HEK293 (cell line): ENCODE measurements around the gene BTBD18.

ENCODE experiments used
- AEBP2 ChIP-seq: fragments of 450-650 bp; formaldehyde crosslinking; IDR thresholded peaks from 2 replicates; pipeline ENCODE4 v1.5.1; 2016; ENCODE audit warnings: missing biosample characterization, missing genetic modification characterization, borderline replicate concordance
- EGR2 ChIP-seq: fragments of 450-650 bp; formaldehyde crosslinking; IDR thresholded peaks from 2 replicates; pipeline ENCODE4 v1.5.1; 2016; ENCODE audit warnings: low read depth, missing biosample characterization, missing genetic modification characterization
- GLIS1 ChIP-seq: fragments of 450-650 bp; formaldehyde crosslinking; IDR thresholded peaks from 2 replicates; pipeline ENCODE4 v1.5.1; 2016; ENCODE audit warnings: missing biosample characterization, missing genetic modification characterization
- HOXA7 ChIP-seq: sonication (generic); formaldehyde crosslinking; IDR thresholded peaks from 2 replicates; pipeline ENCODE4 v1.8.1; 2022; ENCODE audit warnings: missing genetic modification reagents, borderline replicate concordance
- HOXD13 ChIP-seq: sonication (generic); formaldehyde crosslinking; IDR thresholded peaks from 2 replicates; pipeline ENCODE4 v1.8.0; 2022; ENCODE audit warnings: missing genetic modification reagents, borderline replicate concordance
- IKZF3 ChIP-seq: fragments of 450-650 bp; IDR thresholded peaks from 2 replicates; pipeline ENCODE4 v1.5.0; 2018; ENCODE audit warnings: missing biosample characterization, mild to moderate bottlenecking, missing genetic modification characterization, moderate library complexity
- TCF7L2 ChIP-seq: IDR thresholded peaks from 2 replicates; pipeline ENCODE4 v1.6.1; 2011; ENCODE audit warnings: low read depth, mild to moderate bottlenecking, inconsistent platforms, low read length, moderate library complexity, borderline replicate concordance
- TRIM28 ChIP-seq: IDR thresholded peaks from 2 replicates; pipeline ENCODE4 v1.6.1; 2011; ENCODE audit warnings: low read length, control low read depth, borderline replicate concordance
- YY2 ChIP-seq: fragments of 450-650 bp; formaldehyde crosslinking; IDR thresholded peaks from 2 replicates; pipeline ENCODE4 v1.5.1; 2016; ENCODE audit warnings: missing biosample characterization, missing genetic modification characterization
- ZIC2 ChIP-seq: fragments of 450-650 bp; formaldehyde crosslinking; IDR thresholded peaks from 2 replicates; pipeline ENCODE4 v1.5.1; 2016; ENCODE audit warnings: missing biosample characterization, missing genetic modification characterization
- ZNF133 ChIP-seq: fragments of 450-650 bp; formaldehyde crosslinking; IDR thresholded peaks from 2 replicates; pipeline ENCODE4 v1.5.1; 2016; ENCODE audit warnings: missing biosample characterization, missing genetic modification characterization
- ZNF155 ChIP-seq: fragments of 450-650 bp; formaldehyde crosslinking; IDR thresholded peaks from 2 replicates; pipeline ENCODE4 v1.5.1; 2016; ENCODE audit warnings: missing biosample characterization, missing genetic modification characterization
- ZNF16 ChIP-seq: fragments of 450-650 bp; formaldehyde crosslinking; IDR thresholded peaks from 2 replicates; pipeline ENCODE4 v1.5.1; 2016; ENCODE audit warnings: low read depth, missing biosample characterization, missing genetic modification characterization
- ZNF211 ChIP-seq: fragments of 450-650 bp; formaldehyde crosslinking; IDR thresholded peaks from 2 replicates; pipeline ENCODE4 v1.5.1; 2016; ENCODE audit warnings: low read depth, missing biosample characterization, missing genetic modification characterization
- ZNF266 ChIP-seq: fragments of 450-650 bp; formaldehyde crosslinking; IDR thresholded peaks from 2 replicates; pipeline ENCODE4 v1.5.1; 2016; ENCODE audit warnings: missing biosample characterization, missing genetic modification characterization, low read depth
- ZNF302 ChIP-seq: fragments of 450-650 bp; formaldehyde crosslinking; IDR thresholded peaks from 2 replicates; pipeline ENCODE4 v1.5.1; 2016; ENCODE audit warnings: missing biosample characterization, missing genetic modification characterization, low read depth
- ZNF362 ChIP-seq: fragments of 450-650 bp; formaldehyde crosslinking; IDR thresholded peaks from 2 replicates; pipeline ENCODE4 v1.5.1; 2016; ENCODE audit warnings: missing biosample characterization, missing genetic modification characterization
- ZNF501 ChIP-seq: fragments of 450-650 bp; formaldehyde crosslinking; IDR thresholded peaks from 2 replicates; pipeline ENCODE4 v1.5.1; 2016; ENCODE audit warnings: missing biosample characterization, missing genetic modification characterization
- ZNF521 ChIP-seq: fragments of 450-650 bp; formaldehyde crosslinking; IDR thresholded peaks from 2 replicates; pipeline ENCODE4 v1.5.1; 2017; ENCODE audit warnings: missing biosample characterization, mild to moderate bottlenecking, missing genetic modification characterization
- ZNF530 ChIP-seq: fragments of 450-650 bp; formaldehyde crosslinking; IDR thresholded peaks from 2 replicates; pipeline ENCODE4 v1.5.1; 2016; ENCODE audit warnings: low read depth, missing biosample characterization, missing genetic modification characterization
- ZNF560 ChIP-seq: fragments of 450-650 bp; formaldehyde crosslinking; IDR thresholded peaks from 2 replicates; pipeline ENCODE4 v1.5.1; 2017; ENCODE audit warnings: missing biosample characterization, missing genetic modification characterization, borderline replicate concordance
- ZNF571 ChIP-seq: fragments of 450-650 bp; formaldehyde crosslinking; IDR thresholded peaks from 2 replicates; pipeline ENCODE4 v1.5.0; 2017; ENCODE audit warnings: missing biosample characterization, missing genetic modification characterization
- ZNF639 ChIP-seq: fragments of 450-650 bp; formaldehyde crosslinking; IDR thresholded peaks from 2 replicates; pipeline ENCODE4 v1.5.1; 2016; ENCODE audit warnings: missing biosample characterization, missing genetic modification characterization
- ZNF660 ChIP-seq: fragments of 450-650 bp; IDR thresholded peaks from 2 replicates; pipeline ENCODE4 v1.5.1; 2018; ENCODE audit warnings: missing biosample characterization, mild to moderate bottlenecking, missing genetic modification characterization
- ZNF768 ChIP-seq: fragments of 450-650 bp; formaldehyde crosslinking; IDR thresholded peaks from 2 replicates; pipeline ENCODE4 v1.5.1; 2018; ENCODE audit warnings: missing biosample characterization, mild to moderate bottlenecking, missing genetic modification characterization
- ZNF830 ChIP-seq: fragments of 450-650 bp; IDR thresholded peaks from 2 replicates; pipeline ENCODE4 v1.5.0; 2018; ENCODE audit warnings: missing biosample characterization, missing genetic modification characterization, low read depth, mild to moderate bottlenecking, moderate library complexity
- TF ChIP-seq, protein P1 (sequence below): fragments of 450-650 bp; formaldehyde crosslinking; IDR thresholded peaks from 2 replicates; pipeline ENCODE4 v1.5.1; 2016; ENCODE audit warnings: missing biosample characterization, missing genetic modification characterization, borderline replicate concordance
- TF ChIP-seq, protein P2 (sequence below): fragments of 450-650 bp; formaldehyde crosslinking; optimal IDR thresholded peaks from 2 replicates; pipeline ENCODE3; 2016; ENCODE audit warnings: missing biosample characterization, mild to moderate bottlenecking, missing genetic modification characterization
- TF ChIP-seq, protein P3 (sequence below): fragments of 450-650 bp; formaldehyde crosslinking; IDR thresholded peaks from 2 replicates; pipeline ENCODE4 v1.5.1; 2017; ENCODE audit warnings: missing biosample characterization, missing genetic modification characterization
- TF ChIP-seq, protein P4 (sequence below): fragments of 450-650 bp; formaldehyde crosslinking; IDR thresholded peaks from 2 replicates; pipeline ENCODE4 v1.5.1; 2016; ENCODE audit warnings: missing biosample characterization, missing genetic modification characterization

Gene BTBD18

GRCh38 chr11:57711414-57712255 is 40.0 kb downstream of the BTBD18 start, which contains the start of gene MED19 (continued):
- TF ChIP-seq ZNF768: no peak
- TF ChIP-seq ZNF501 (tag by site-specific recombination): 0 out of 2 replicates have a peak, but pooled peaks have one; percentile 26
- TF ChIP-seq ZNF530 (tag by site-specific recombination): no peak
- TF ChIP-seq ZNF133 (tag by site-specific recombination): no peak
- TF ChIP-seq EGR2: no peak
- TF ChIP-seq ZNF362 (tag by site-specific recombination): no peak
- 0 out of 2 replicates have a peak, but pooled peaks have one; percentile 6 for TF ChIP-seq TRIM28
- TF ChIP-seq TCF7L2: no peak
- TF ChIP-seq ZNF266 (tag by site-specific recombination): no peak
- TF ChIP-seq ZNF660 (tag by site-specific recombination): no peak
- TF ChIP-seq, protein P1, sequence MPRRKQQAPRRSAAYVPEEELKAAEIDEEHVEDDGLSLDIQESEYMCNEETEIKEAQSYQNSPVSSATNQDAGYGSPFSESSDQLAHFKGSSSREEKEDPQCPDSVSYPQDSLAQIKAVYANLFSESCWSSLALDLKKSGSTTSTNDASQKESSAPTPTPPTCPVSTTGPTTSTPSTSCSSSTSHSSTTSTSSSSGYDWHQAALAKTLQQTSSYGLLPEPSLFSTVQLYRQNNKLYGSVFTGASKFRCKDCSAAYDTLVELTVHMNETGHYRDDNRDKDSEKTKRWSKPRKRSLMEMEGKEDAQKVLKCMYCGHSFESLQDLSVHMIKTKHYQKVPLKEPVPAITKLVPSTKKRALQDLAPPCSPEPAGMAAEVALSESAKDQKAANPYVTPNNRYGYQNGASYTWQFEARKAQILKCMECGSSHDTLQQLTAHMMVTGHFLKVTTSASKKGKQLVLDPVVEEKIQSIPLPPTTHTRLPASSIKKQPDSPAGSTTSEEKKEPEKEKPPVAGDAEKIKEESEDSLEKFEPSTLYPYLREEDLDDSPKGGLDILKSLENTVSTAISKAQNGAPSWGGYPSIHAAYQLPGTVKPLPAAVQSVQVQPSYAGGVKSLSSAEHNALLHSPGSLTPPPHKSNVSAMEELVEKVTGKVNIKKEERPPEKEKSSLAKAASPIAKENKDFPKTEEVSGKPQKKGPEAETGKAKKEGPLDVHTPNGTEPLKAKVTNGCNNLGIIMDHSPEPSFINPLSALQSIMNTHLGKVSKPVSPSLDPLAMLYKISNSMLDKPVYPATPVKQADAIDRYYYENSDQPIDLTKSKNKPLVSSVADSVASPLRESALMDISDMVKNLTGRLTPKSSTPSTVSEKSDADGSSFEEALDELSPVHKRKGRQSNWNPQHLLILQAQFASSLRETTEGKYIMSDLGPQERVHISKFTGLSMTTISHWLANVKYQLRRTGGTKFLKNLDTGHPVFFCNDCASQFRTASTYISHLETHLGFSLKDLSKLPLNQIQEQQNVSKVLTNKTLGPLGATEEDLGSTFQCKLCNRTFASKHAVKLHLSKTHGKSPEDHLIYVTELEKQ (tag by site-specific recombination): no peak
- TF ChIP-seq HOXA7 (CRISPR knock-in tag): no peak
- TF ChIP-seq ZIC2 (tag by site-specific recombination): no peak
- no peak for TF ChIP-seq AEBP2 (tag by site-specific recombination)
- no peak for TF ChIP-seq ZNF571
- TF ChIP-seq, protein P2, sequence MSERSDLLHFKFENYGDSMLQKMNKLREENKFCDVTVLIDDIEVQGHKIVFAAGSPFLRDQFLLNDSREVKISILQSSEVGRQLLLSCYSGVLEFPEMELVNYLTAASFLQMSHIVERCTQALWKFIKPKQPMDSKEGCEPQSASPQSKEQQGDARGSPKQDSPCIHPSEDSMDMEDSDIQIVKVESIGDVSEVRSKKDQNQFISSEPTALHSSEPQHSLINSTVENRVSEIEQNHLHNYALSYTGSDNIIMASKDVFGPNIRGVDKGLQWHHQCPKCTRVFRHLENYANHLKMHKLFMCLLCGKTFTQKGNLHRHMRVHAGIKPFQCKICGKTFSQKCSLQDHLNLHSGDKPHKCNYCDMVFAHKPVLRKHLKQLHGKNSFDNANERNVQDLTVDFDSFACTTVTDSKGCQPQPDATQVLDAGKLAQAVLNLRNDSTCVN (tag by site-specific recombination): peak; percentile 32
- no peak for TF ChIP-seq ZNF16
- TF ChIP-seq IKZF3 (tag by site-specific recombination): no peak
- no peak for TF ChIP-seq ZNF830 (tag by site-specific recombination)
- no peak for TF ChIP-seq HOXD13
- TF ChIP-seq GLIS1 (tag by site-specific recombination): peak; percentile 13; the same call in 1 of the 2 replicates
- no peak for TF ChIP-seq ZNF639 (tag by site-specific recombination)
- TF ChIP-seq ZNF155 (tag by site-specific recombination): no peak
- TF ChIP-seq ZNF521 (tag by site-specific recombination): no peak
- TF ChIP-seq, protein P3, sequence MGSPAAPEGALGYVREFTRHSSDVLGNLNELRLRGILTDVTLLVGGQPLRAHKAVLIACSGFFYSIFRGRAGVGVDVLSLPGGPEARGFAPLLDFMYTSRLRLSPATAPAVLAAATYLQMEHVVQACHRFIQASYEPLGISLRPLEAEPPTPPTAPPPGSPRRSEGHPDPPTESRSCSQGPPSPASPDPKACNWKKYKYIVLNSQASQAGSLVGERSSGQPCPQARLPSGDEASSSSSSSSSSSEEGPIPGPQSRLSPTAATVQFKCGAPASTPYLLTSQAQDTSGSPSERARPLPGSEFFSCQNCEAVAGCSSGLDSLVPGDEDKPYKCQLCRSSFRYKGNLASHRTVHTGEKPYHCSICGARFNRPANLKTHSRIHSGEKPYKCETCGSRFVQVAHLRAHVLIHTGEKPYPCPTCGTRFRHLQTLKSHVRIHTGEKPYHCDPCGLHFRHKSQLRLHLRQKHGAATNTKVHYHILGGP (tag by site-specific recombination): no peak
- TF ChIP-seq ZNF211: no peak
- TF ChIP-seq ZNF560 (tag by site-specific recombination): no peak
- no peak for TF ChIP-seq ZNF302 (tag by site-specific recombination)
- no peak for TF ChIP-seq YY2 (tag by site-specific recombination)
- TF ChIP-seq, protein P4, sequence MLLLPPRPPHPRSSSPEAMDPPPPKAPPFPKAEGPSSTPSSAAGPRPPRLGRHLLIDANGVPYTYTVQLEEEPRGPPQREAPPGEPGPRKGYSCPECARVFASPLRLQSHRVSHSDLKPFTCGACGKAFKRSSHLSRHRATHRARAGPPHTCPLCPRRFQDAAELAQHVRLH (tag by site-specific recombination): no peak
